ENCODE results near the gene PSKH1. TPM values are rescaled to one million over a fixed set of nuclear protein-coding genes. Genes with fewer than 3 reads are reported as not detected.

Gene PSKH1
- total RNA-seq, 1 donor from 2014 or later = 45.0 TPM

- TF ChIP-seq, protein P1, sequence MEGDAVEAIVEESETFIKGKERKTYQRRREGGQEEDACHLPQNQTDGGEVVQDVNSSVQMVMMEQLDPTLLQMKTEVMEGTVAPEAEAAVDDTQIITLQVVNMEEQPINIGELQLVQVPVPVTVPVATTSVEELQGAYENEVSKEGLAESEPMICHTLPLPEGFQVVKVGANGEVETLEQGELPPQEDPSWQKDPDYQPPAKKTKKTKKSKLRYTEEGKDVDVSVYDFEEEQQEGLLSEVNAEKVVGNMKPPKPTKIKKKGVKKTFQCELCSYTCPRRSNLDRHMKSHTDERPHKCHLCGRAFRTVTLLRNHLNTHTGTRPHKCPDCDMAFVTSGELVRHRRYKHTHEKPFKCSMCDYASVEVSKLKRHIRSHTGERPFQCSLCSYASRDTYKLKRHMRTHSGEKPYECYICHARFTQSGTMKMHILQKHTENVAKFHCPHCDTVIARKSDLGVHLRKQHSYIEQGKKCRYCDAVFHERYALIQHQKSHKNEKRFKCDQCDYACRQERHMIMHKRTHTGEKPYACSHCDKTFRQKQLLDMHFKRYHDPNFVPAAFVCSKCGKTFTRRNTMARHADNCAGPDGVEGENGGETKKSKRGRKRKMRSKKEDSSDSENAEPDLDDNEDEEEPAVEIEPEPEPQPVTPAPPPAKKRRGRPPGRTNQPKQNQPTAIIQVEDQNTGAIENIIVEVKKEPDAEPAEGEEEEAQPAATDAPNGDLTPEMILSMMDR (IDR thresholded peaks at IDR 0.05; ENCODE audit: unreplicated experiment) = no peak
- DNase-seq (ENCODE audit: low spot score, unreplicated experiment) = no peak
- peaks cover 6% of the 10 kb centered on the region for H3K4me1 Mint-ChIP-seq (ENCODE audit: low read depth)
- no peaks in the 10 kb centered on the region for H3K27me3 Mint-ChIP-seq
- peaks cover 3% of the 10 kb centered on the region for H3K36me3 Mint-ChIP-seq (ENCODE audit: insufficient read depth)
- H3K4me3 Mint-ChIP-seq (ENCODE audit: low read depth) = no peak overlapping the region
- no peaks in the 10 kb centered on the region for H3K9me3 Mint-ChIP-seq (ENCODE audit: low read depth)
- peak overlapping the region; percentile 20 for H3K27ac Mint-ChIP-seq
Observed at GRCh38 chr16:67915831-67916723, 23.0 kb downstream of the PSKH1 start.

GRCh38 chr16:67917140-67917851 is 24.2 kb downstream of the PSKH1 start:
- Mint-ChIP-seq H3K27ac (peak overlapping the region; percentile 72), H3K36me3 (ENCODE audit: insufficient read depth) (peaks cover 3% of the 10 kb centered on the region), H3K9me3 (ENCODE audit: low read depth) (no peaks in the 10 kb centered on the region), H3K27me3 (no peaks in the 10 kb centered on the region), H3K4me3 (ENCODE audit: low read depth) (no peak overlapping the region), H3K4me1 (ENCODE audit: low read depth) (peaks cover 6% of the 10 kb centered on the region)
- TF ChIP-seq, protein P1 (IDR thresholded peaks at IDR 0.05; ENCODE audit: unreplicated experiment) = no peak
- no peak for DNase-seq (ENCODE audit: low spot score, unreplicated experiment)

DNA sequence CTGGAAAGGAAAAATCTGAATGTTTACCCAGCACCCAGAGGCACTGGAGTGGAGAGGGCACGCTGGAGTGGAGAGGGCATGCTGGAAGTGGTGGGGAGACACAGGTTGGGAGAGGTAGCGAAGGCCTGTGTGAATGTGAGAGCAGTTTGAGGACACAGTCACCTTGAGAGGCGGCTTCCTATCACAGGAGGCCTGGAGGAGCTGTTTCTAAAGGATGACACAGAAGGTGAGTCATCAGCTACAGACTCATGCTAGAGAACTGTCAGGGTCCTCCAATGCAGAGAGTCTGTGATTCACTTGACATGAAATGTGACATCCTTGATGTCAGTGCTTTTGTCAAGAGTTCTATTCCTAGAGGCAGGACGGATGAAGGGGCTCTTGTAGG is 24.8 kb downstream of the PSKH1 start:
- H3K27ac Mint-ChIP-seq = peak overlapping the region; percentile 72
- no peaks in the 10 kb centered on the region for H3K9me3 Mint-ChIP-seq (ENCODE audit: low read depth)
- peaks cover 3% of the 10 kb centered on the region for H3K36me3 Mint-ChIP-seq (ENCODE audit: insufficient read depth)
- peaks cover 6% of the 10 kb centered on the region for H3K4me1 Mint-ChIP-seq (ENCODE audit: low read depth)
- no peak overlapping the region for H3K4me3 Mint-ChIP-seq (ENCODE audit: low read depth)
- TF ChIP-seq, protein P1 (IDR thresholded peaks at IDR 0.05; ENCODE audit: unreplicated experiment) = no peak
- no peak for DNase-seq (ENCODE audit: low spot score, unreplicated experiment)
- no peaks in the 10 kb centered on the region for H3K27me3 Mint-ChIP-seq

- TF ChIP-seq, protein P1 (IDR thresholded peaks at IDR 0.05; ENCODE audit: unreplicated experiment) = no peak
- H3K4me1 Mint-ChIP-seq (ENCODE audit: low read depth) = peaks cover 3% of the 10 kb centered on the region
- no peaks in the 10 kb centered on the region for H3K9me3 Mint-ChIP-seq (ENCODE audit: low read depth)
- peaks cover 3% of the 10 kb centered on the region for H3K36me3 Mint-ChIP-seq (ENCODE audit: insufficient read depth)
- DNase-seq (ENCODE audit: low spot score, unreplicated experiment) = no peak
- no peaks in the 10 kb centered on the region for H3K27me3 Mint-ChIP-seq
- no peak overlapping the region for H3K4me3 Mint-ChIP-seq (ENCODE audit: low read depth)
- H3K27ac Mint-ChIP-seq = peak overlapping the region; percentile 71
Observed at GRCh38 chr16:67919622-67920221, 26.7 kb downstream of the PSKH1 start.

DNA sequence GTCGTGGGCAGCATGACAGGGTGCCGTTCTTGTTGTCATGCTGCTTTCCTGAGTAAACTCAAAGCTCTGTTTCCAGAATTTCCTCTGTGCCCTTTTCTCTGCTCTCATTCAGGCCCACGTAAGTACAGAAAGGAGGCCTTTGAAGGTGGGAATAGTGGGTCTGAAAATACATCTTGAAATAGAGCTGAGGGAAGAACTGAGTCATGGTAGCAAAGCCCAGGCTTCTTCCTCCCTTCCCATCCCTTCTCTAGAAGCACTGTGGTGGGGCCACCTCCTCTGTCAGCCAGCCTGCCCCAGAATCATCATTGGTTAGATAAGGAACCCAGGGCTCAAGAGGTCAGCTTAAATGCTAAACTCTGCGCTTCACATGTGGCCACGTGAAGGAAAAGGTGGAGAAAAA is 29.2 kb downstream of the PSKH1 start:
- no peak for DNase-seq (ENCODE audit: low spot score, unreplicated experiment)
- TF ChIP-seq, protein P1 (IDR thresholded peaks at IDR 0.05; ENCODE audit: unreplicated experiment) = no peak
- H3K9me3 Mint-ChIP-seq (ENCODE audit: low read depth) = no peaks in the 10 kb centered on the region
- no peak overlapping the region for H3K4me3 Mint-ChIP-seq (ENCODE audit: low read depth)
- H3K27ac Mint-ChIP-seq = no peak overlapping the region
- peaks cover 3% of the 10 kb centered on the region for H3K36me3 Mint-ChIP-seq (ENCODE audit: insufficient read depth)
- no peaks in the 10 kb centered on the region for H3K4me1 Mint-ChIP-seq (ENCODE audit: low read depth)
- H3K27me3 Mint-ChIP-seq = no peaks in the 10 kb centered on the region
